Measurements from ENCODE around the gene FCF1. TPM values are rescaled to one million over a fixed set of nuclear protein-coding genes. Genes with fewer than 3 reads are reported as not detected.

Gene FCF1
- total RNA-seq, 2 experiments from 2014 or later: 53.7 to 60.5 TPM

DNA sequence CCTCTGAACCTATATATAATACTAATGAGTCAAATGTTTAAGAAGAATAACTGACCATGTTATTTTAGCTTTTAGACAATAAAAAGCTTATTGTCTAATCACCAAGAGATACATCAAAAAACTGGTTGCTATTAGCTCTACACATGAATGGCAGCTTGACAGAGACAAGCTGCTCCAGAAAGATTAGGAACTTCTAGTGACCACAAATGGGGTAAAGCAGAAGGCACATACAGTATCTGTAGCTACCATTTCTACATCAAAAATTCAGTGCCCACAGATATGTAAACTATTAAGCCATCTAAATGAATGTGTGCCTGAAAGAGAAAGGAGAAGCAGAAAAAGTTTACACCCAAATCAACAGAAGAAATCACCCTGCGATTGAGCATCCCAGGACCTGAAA, 2.5 kb upstream of the FCF1 start:
- Mint-ChIP-seq H3K27ac (no peak overlapping the region), H3K36me3 (peaks cover 6% of the 10 kb centered on the region), H3K9me3 (ENCODE audit: low read depth) (no peaks in the 10 kb centered on the region), H3K27me3 (no peaks in the 10 kb centered on the region), H3K4me3 (peak overlapping the region; percentile 23), H3K4me1 (peaks cover 44% of the 10 kb centered on the region)
- ATAC-seq (no peak), DNase-seq (no peak)
- CTCF ChIA-PET: interaction anchor here (0.6 to 1.5 kb wide), 4 partner anchors 15 to 101 kb away, joined by 3 to 7 read pairs (median 3); no protein-coding TSS in a partner anchor

DNA sequence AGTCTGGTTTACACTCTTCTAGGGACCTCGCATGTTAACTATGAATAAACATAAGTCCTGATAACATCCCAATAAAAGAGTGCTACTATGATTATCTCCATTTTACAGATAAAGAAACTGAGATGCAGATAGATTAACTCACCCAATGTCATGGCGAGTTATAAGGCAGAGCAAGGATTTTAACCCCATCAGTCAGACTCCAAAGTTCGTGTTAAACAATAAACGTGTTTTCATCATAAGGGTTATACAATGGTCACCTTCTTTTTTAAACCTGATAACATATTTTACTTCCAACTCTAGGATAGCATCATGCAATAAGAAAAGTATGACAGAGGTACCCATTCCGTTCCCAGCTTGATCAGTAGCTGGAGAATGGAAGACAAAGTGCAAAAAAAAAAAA, 1.3 kb upstream of the FCF1 start:
- DNase-seq (no peak), ATAC-seq (no peak)
- Mint-ChIP-seq H3K36me3 (peaks cover 10% of the 10 kb centered on the region), H3K4me3 (peak overlapping the region; percentile 99), H3K27me3 (no peaks in the 10 kb centered on the region), H3K9me3 (ENCODE audit: low read depth) (no peaks in the 10 kb centered on the region), H3K4me1 (peaks cover 48% of the 10 kb centered on the region), H3K27ac (no peak overlapping the region)
- CTCF ChIA-PET: no interaction called here

DNA sequence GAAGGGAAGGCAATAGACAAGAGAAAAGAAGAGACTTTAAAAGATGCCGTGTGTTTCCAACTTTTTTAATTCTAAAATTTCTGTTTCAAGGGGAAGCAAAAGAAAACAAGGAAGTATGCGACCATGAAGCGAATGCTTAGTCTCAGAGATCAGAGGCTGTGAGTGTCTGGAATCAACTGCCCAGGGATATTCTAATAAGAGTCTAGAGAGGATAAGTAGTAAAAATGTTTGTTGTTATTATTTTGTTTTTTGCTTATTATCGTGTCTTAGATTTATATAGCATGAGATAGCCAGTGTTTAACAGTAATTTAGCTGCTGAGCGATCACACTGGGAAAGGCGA, 421 bp downstream of the FCF1 start:
- no peak for ATAC-seq
- peak overlapping the region; percentile 96 for H3K27ac Mint-ChIP-seq
- DNase-seq: no peak
- peaks cover 13% of the 10 kb centered on the region for H3K36me3 Mint-ChIP-seq
- no peaks in the 10 kb centered on the region for H3K27me3 Mint-ChIP-seq
- H3K4me1 Mint-ChIP-seq: peaks cover 48% of the 10 kb centered on the region
- no peaks in the 10 kb centered on the region for H3K9me3 Mint-ChIP-seq (ENCODE audit: low read depth)
- peak overlapping the region; percentile 99 for H3K4me3 Mint-ChIP-seq
- CTCF ChIA-PET: interaction anchor here (2.0 kb wide), 1 partner anchor 104 kb away, joined by 8 read pairs; no protein-coding TSS in a partner anchor

GRCh38 chr14:74720526-74720925, 7.6 kb downstream of the FCF1 start:
- H3K27ac Mint-ChIP-seq: no peak overlapping the region
- no peaks in the 10 kb centered on the region for H3K27me3 Mint-ChIP-seq
- peaks cover 4% of the 10 kb centered on the region for H3K4me1 Mint-ChIP-seq
- no peak overlapping the region for H3K4me3 Mint-ChIP-seq
- DNase-seq (no peak), ATAC-seq (no peak)
- H3K36me3 Mint-ChIP-seq: peaks cover 23% of the 10 kb centered on the region
- H3K9me3 Mint-ChIP-seq (ENCODE audit: low read depth): no peaks in the 10 kb centered on the region
- CTCF ChIA-PET: no interaction called here

DNA sequence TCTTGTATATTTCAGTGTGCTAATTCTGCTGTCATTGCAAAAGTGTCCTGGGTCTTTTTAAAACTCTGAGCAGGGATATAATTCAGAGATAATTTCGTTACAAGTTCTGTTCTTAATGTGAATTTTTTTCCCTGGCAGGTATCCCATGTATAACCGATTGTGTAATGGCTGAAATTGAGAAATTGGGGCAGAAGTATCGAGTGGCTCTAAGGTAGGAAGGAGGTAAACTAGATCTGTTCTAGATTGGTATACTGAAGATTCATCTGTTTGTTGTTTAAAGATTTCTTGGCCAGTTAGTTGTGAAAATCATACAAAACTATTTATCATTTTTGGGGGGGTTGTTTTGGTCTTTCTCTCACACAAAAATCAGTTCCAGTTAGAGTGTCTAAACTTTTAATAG, 10.2 kb downstream of the FCF1 start:
- H3K36me3 Mint-ChIP-seq: peaks cover 22% of the 10 kb centered on the region
- no peaks in the 10 kb centered on the region for H3K27me3 Mint-ChIP-seq
- H3K4me1 Mint-ChIP-seq: no peaks in the 10 kb centered on the region
- H3K27ac Mint-ChIP-seq: no peak overlapping the region
- CTCF ChIA-PET: no interaction called here
- no peak for ATAC-seq
- no peaks in the 10 kb centered on the region for H3K9me3 Mint-ChIP-seq (ENCODE audit: low read depth)
- no peak for DNase-seq
- no peak overlapping the region for H3K4me3 Mint-ChIP-seq

- Mint-ChIP-seq H3K4me1 (no peaks in the 10 kb centered on the region), H3K27me3 (no peaks in the 10 kb centered on the region), H3K9me3 (ENCODE audit: low read depth) (no peaks in the 10 kb centered on the region), H3K36me3 (peaks cover 29% of the 10 kb centered on the region), H3K4me3 (no peak overlapping the region), H3K27ac (no peak overlapping the region)
- ATAC-seq: no peak
- no peak for DNase-seq
- CTCF ChIA-PET: no interaction called here
Observed at GRCh38 chr14:74732387-74732786, 19.4 kb downstream of the FCF1 start.

GRCh38 chr14:74733221-74733620, 20.3 kb downstream of the FCF1 start:
- Mint-ChIP-seq H3K36me3 (peaks cover 29% of the 10 kb centered on the region), H3K27ac (no peak overlapping the region), H3K27me3 (no peaks in the 10 kb centered on the region), H3K9me3 (ENCODE audit: low read depth) (no peaks in the 10 kb centered on the region), H3K4me3 (no peak overlapping the region), H3K4me1 (no peaks in the 10 kb centered on the region)
- ATAC-seq (no peak), DNase-seq (no peak)
- CTCF ChIA-PET: no interaction called here

DNA sequence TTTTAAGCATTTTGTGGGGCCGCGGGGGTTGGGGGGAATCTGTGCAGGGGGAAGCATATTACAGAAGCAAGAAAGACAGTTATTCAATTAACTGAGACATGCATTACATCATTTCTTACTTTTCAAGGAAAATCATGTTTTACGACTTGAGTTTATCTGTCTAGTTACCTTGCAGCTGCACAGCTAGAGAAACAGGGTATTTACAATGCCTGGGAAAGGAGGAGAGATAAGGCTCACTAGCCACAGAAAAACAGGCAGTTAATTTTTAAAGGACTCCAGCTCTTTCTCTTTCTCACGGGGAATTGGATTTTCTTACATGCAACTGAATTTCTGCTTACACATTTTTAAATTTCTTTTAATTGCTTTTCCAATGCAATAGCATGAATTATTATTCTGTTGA, 22.2 kb downstream of the FCF1 start:
- Mint-ChIP-seq H3K27me3 (no peaks in the 10 kb centered on the region), H3K4me1 (no peaks in the 10 kb centered on the region), H3K9me3 (ENCODE audit: low read depth) (no peaks in the 10 kb centered on the region), H3K4me3 (no peak overlapping the region), H3K27ac (no peak overlapping the region), H3K36me3 (peaks cover 37% of the 10 kb centered on the region)
- no peak for ATAC-seq
- CTCF ChIA-PET: interaction anchor here (1.0 to 1.4 kb wide), 2 partner anchors 22 to 28 kb away, joined by 3 to 4 read pairs; partner anchors contain the start of gene YLPM1
- no peak for DNase-seq

GRCh38 chr14:74737753-74738325, 24.9 kb downstream of the FCF1 start:
- H3K4me1 Mint-ChIP-seq: no peaks in the 10 kb centered on the region
- H3K27me3 Mint-ChIP-seq: no peaks in the 10 kb centered on the region
- H3K27ac Mint-ChIP-seq: no peak overlapping the region
- H3K9me3 Mint-ChIP-seq (ENCODE audit: low read depth): no peaks in the 10 kb centered on the region
- ATAC-seq (no peak), DNase-seq (no peak)
- CTCF ChIA-PET: no interaction called here
- H3K36me3 Mint-ChIP-seq: peaks cover 30% of the 10 kb centered on the region
- H3K4me3 Mint-ChIP-seq: no peak overlapping the region

- H3K4me1 Mint-ChIP-seq: no peaks in the 10 kb centered on the region
- ATAC-seq (no peak), DNase-seq (no peak)
- no peaks in the 10 kb centered on the region for H3K9me3 Mint-ChIP-seq (ENCODE audit: low read depth)
- H3K27me3 Mint-ChIP-seq: no peaks in the 10 kb centered on the region
- H3K36me3 Mint-ChIP-seq: peaks cover 22% of the 10 kb centered on the region
- H3K27ac Mint-ChIP-seq: no peak overlapping the region
- no peak overlapping the region for H3K4me3 Mint-ChIP-seq
- CTCF ChIA-PET: interaction anchor here (1.2 kb wide), 1 partner anchor 23 kb away, joined by 4 read pairs; no protein-coding TSS in a partner anchor
Observed at GRCh38 chr14:74739293-74740030, 26.5 kb downstream of the FCF1 start.

- CTCF ChIA-PET: interaction anchor here (0.6 kb wide), 1 partner anchor 10 kb away, joined by 3 read pairs; no protein-coding TSS in a partner anchor
- H3K36me3 Mint-ChIP-seq: peaks cover 4% of the 10 kb centered on the region
- H3K27me3 Mint-ChIP-seq: no peaks in the 10 kb centered on the region
- ATAC-seq (no peak), DNase-seq (no peak)
- H3K9me3 Mint-ChIP-seq (ENCODE audit: low read depth): peaks cover 4% of the 10 kb centered on the region
- no peak overlapping the region for H3K4me3 Mint-ChIP-seq
- no peak overlapping the region for H3K27ac Mint-ChIP-seq
- no peaks in the 10 kb centered on the region for H3K4me1 Mint-ChIP-seq
Observed at GRCh38 chr14:74747237-74747636, 34.3 kb downstream of the FCF1 start.

DNA sequence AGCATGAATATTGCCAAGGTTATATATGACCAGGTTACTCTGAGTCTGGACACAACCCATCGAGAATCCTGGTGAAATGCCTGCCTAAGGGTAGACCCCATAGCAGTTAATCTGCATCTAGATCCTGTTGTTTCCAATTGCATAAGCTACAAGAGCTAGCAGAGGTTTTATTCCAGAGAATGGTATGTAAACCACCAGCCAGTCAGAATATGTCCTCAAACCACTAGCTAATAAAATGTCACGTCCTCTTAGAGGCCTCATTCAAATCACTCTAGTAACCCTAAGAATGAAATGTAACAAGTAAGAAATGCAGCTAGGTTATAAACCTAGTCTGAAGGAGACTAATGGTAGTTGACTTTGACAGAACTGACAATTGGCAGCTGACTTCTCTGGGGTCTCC, 41.2 kb downstream of the FCF1 start:
- H3K4me1 Mint-ChIP-seq: no peaks in the 10 kb centered on the region
- no peaks in the 10 kb centered on the region for H3K27me3 Mint-ChIP-seq
- CTCF ChIA-PET: interaction anchor here (0.8 to 1.2 kb wide), 3 partner anchors 9 to 145 kb away, joined by 3 read pairs; partner anchors contain the start of gene YLPM1
- no peak overlapping the region for H3K4me3 Mint-ChIP-seq
- ATAC-seq (no peak), DNase-seq (no peak)
- H3K9me3 Mint-ChIP-seq (ENCODE audit: low read depth): peaks cover 7% of the 10 kb centered on the region
- H3K27ac Mint-ChIP-seq: no peak overlapping the region
- H3K36me3 Mint-ChIP-seq: peaks cover 7% of the 10 kb centered on the region

GRCh38 chr14:74754899-74755298, 42.0 kb downstream of the FCF1 start:
- Mint-ChIP-seq H3K27ac (no peak overlapping the region), H3K4me1 (no peaks in the 10 kb centered on the region), H3K4me3 (no peak overlapping the region), H3K9me3 (ENCODE audit: low read depth) (peaks cover 7% of the 10 kb centered on the region), H3K36me3 (peaks cover 7% of the 10 kb centered on the region), H3K27me3 (no peaks in the 10 kb centered on the region)
- ATAC-seq (no peak), DNase-seq (no peak)
- CTCF ChIA-PET: interaction anchor here (0.8 to 1.2 kb wide), 3 partner anchors 8 to 146 kb away, joined by 3 read pairs; partner anchors contain the start of gene YLPM1

- CTCF ChIA-PET: no interaction called here
- Mint-ChIP-seq H3K27ac (no peak overlapping the region), H3K36me3 (peaks cover 7% of the 10 kb centered on the region), H3K9me3 (ENCODE audit: low read depth) (peaks cover 7% of the 10 kb centered on the region), H3K4me1 (no peaks in the 10 kb centered on the region), H3K27me3 (no peaks in the 10 kb centered on the region), H3K4me3 (no peak overlapping the region)
- DNase-seq (no peak), ATAC-seq (no peak)
Observed at GRCh38 chr14:74756326-74756725, 43.4 kb downstream of the FCF1 start.
